Mesothelial cell of epicardium (in vitro differentiated cells): Measurements from ENCODE around the gene CCDC93. TPM values are rescaled to one million over a fixed set of nuclear protein-coding genes. Genes with fewer than 3 reads are reported as not detected.
"Not testable (repeated sequence)": the region's sequence is repeated elsewhere in the genome, so short reads cannot be mapped to it uniquely, and the experiment has no call there.

ENCODE experiments used
- DNase-seq, 2 experiments: peaks; one replicate each; pipeline ENCODE4 v3.0.0; 2021; ENCODE audit warnings: low spot score in 2 of 2; ENCODE audit not compliant: unreplicated experiment in 2 of 2
- H3K27ac Mint-ChIP-seq: 2 replicates; pipeline ENCODE4 v1.8.0; 2021; ENCODE audit warnings: mixed read lengths
- H3K27me3 Mint-ChIP-seq: 2 replicates; pipeline ENCODE4 v1.8.0; 2021; ENCODE audit warnings: low read depth, mixed read lengths
- H3K36me3 Mint-ChIP-seq: 2 replicates; pipeline ENCODE4 v1.8.0; 2021; ENCODE audit warnings: mixed read lengths
- H3K4me1 Mint-ChIP-seq: 2 replicates; pipeline ENCODE4 v1.8.0; 2021; ENCODE audit warnings: mixed read lengths
- H3K4me3 Mint-ChIP-seq: 2 replicates; pipeline ENCODE4 v1.8.0; 2021; ENCODE audit warnings: mild to moderate bottlenecking, moderate library complexity, mixed read lengths
- H3K9me3 Mint-ChIP-seq: 2 replicates; pipeline ENCODE4 v1.8.0; 2021; ENCODE audit warnings: mixed read lengths
- CTCF ChIP-seq: fragments of 200-600 bp; sonication (generic); IDR thresholded peaks from one replicate; pipeline ENCODE4 v1.5.0; 2021; ENCODE audit warnings: antibody characterized with exemption; ENCODE audit not compliant: unreplicated experiment
- total RNA-seq: library from RNA; stranded (reverse); gene quantifications from 3 replicates; pipeline ENCODE4 v1.2.1, GENCODE V29; 2021

Gene CCDC93
- total RNA-seq, 1 donor from 2014 or later = 46.9 TPM

- Mint-ChIP-seq H3K36me3 (peaks cover 57% of the 10 kb centered on the region), H3K4me1 (no peaks in the 10 kb centered on the region), H3K9me3 (peaks cover 12% of the 10 kb centered on the region), H3K27ac (no peak overlapping the region), H3K27me3 (no peaks in the 10 kb centered on the region), H3K4me3 (no peak overlapping the region)
- DNase-seq = no peak
- TF ChIP-seq CTCF = no peak
These were observed 83.1 kb downstream of the CCDC93 start for GRCh38 chr2:117930775-117931174.

- H3K9me3 Mint-ChIP-seq = peaks cover 26% of the 10 kb centered on the region
- H3K4me3 Mint-ChIP-seq, DNase-seq, H3K27ac Mint-ChIP-seq, H3K27me3 Mint-ChIP-seq, H3K4me1 Mint-ChIP-seq: not testable (repeated sequence)
- peaks cover 77% of the 10 kb centered on the region for H3K36me3 Mint-ChIP-seq
These were observed 90.4 kb downstream of the CCDC93 start for GRCh38 chr2:117923471-117923870.

GRCh38 chr2:117921520-117921919 lies 92.3 kb downstream of the CCDC93 start:
- Mint-ChIP-seq H3K36me3 (peaks cover 74% of the 10 kb centered on the region), H3K4me3 (no peak overlapping the region), H3K27ac (no peak overlapping the region), H3K9me3 (peaks cover 16% of the 10 kb centered on the region), H3K4me1 (no peaks in the 10 kb centered on the region), H3K27me3 (no peaks in the 10 kb centered on the region)
- no peak for TF ChIP-seq CTCF
- no peak for DNase-seq

- Mint-ChIP-seq H3K4me3 (no peak overlapping the region), H3K27me3 (no peaks in the 10 kb centered on the region), H3K36me3 (peaks cover 51% of the 10 kb centered on the region), H3K4me1 (no peaks in the 10 kb centered on the region), H3K9me3 (no peaks in the 10 kb centered on the region), H3K27ac (no peak overlapping the region)
- DNase-seq = no peak
- TF ChIP-seq CTCF = no peak
These were observed 95.3 kb downstream of the CCDC93 start for GRCh38 chr2:117918608-117919007.

- no peak for TF ChIP-seq CTCF
- Mint-ChIP-seq H3K4me3 (no peak overlapping the region), H3K4me1 (no peaks in the 10 kb centered on the region), H3K27ac (no peak overlapping the region), H3K27me3 (no peaks in the 10 kb centered on the region), H3K36me3 (peaks cover 39% of the 10 kb centered on the region), H3K9me3 (no peaks in the 10 kb centered on the region)
- no peak for DNase-seq
These were observed 96.5 kb downstream of the CCDC93 start for GRCh38 chr2:117917223-117917917.

GRCh38 chr2:117902933-117903332 lies 110.9 kb downstream of the CCDC93 start:
- H3K36me3 Mint-ChIP-seq = no peaks in the 10 kb centered on the region

More at GRCh38 chr2:117902933-117903332, 110.9 kb downstream of the CCDC93 start:
- Mint-ChIP-seq H3K4me1 (no peaks in the 10 kb centered on the region), H3K9me3 (peaks cover 26% of the 10 kb centered on the region), H3K4me3 (no peak overlapping the region), H3K27ac (no peak overlapping the region), H3K27me3 (peaks cover 2% of the 10 kb centered on the region)
- TF ChIP-seq CTCF = no peak
- no peak for DNase-seq
